GM12878 (cell line): ENCODE data around the gene WWP2.

Source experiments
- FOS ChIP-seq: IDR thresholded peaks from 3 replicates; pipeline ENCODE4 v1.6.1; 2011; ENCODE audit warnings: borderline replicate concordance; ENCODE audit not compliant: insufficient read length; ENCODE audit errors: extremely low read depth
- REST ChIP-seq: IDR thresholded peaks from 2 replicates; pipeline ENCODE4 v1.6.1; 2012; ENCODE audit warnings: mild to moderate bottlenecking, low read depth, low read length
- ZNF384 ChIP-seq: IDR thresholded peaks from 2 replicates; pipeline ENCODE4 v1.6.1; 2012; ENCODE audit warnings: low read depth, mild to moderate bottlenecking, low read length, improper control_type of control experiment, borderline replicate concordance

GRCh38 chr16:69892378-69892777, 130.2 kb downstream of the WWP2 start:
- TF ChIP-seq FOS = no peak
- TF ChIP-seq ZNF384 = no peak
- no peak for TF ChIP-seq REST
